GM21825 (cell line): ENCODE data around the gene NEURL1.
A peak's percentile ranks its signal among the peaks of the same experiment; 100 is the strongest.
"Not testable (repeated sequence)": the region's sequence is repeated elsewhere in the genome, so short reads cannot be mapped to it uniquely, and the experiment has no call there.

Source experiments
- ATAC-seq: cut with Tn5 transposase; IDR thresholded peaks from one replicate; pipeline ENCODE4 v1.9.1; 2021; ENCODE audit warnings: mild to moderate bottlenecking, moderate library complexity; ENCODE audit not compliant: unreplicated experiment

NEURL1 gene

GRCh38 chr10:103512591-103513379, 19.3 kb downstream of the NEURL1 start:
- no peak for ATAC-seq

DNA sequence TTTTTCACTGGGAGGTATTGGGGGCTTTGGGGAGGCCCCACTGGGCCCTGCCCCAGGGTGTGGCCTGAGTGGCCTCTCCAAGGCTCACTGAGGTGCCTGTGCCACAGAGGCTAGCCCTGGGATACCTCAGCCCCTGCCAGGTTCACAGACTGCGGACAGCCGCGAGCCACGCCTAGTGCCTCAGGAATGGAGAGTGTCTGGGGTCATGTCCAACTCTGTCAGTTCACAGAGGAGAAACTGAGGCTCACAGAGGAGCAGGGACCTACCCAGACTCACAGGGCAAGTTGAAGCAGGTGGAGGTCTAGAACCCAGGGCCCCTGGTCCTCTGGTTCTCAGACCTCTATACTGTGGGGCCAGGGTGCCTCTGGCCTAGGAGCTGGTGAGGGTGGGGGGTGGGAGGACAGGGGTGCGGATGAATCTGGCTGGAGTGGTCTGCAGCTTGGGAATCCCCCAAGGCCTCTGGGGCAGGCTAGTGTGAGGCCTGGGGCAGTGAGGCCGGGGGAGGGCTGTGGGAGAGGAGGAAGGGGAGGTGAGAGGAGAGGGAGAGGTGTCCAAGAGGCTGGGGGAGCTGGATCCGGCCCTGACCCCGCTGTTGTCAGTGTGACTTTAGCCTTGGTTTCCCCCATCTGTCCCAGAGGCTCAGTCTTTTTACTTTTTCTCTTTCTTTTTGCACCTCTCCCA, 20.0 kb downstream of the NEURL1 start:
- ATAC-seq, result no peak

GRCh38 chr10:103514244-103514643, 20.7 kb downstream of the NEURL1 start:
- no peak for ATAC-seq

- no peak for ATAC-seq
Measured at GRCh38 chr10:103517234-103518085, 24.0 kb downstream of the NEURL1 start.

DNA sequence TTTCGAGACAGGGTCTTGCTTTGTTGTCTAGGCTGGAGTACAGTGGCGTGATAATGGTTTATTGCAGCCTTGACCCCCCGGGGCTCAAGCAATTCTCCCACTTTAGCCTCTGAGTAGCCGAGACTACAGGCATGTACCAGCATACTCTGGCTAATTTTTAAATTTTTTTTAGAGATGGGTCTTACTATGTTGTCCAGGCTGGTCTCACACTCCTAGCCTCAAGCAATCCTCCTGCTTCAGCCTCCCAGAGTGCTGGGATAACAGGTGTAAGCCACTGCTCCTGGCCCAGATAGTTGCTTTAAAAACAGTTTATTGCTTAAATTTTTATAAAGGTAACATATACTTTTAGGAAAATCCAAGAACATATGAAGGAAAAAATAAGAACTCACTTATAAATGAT, 26.3 kb downstream of the NEURL1 start:
- ATAC-seq, result no peak

DNA sequence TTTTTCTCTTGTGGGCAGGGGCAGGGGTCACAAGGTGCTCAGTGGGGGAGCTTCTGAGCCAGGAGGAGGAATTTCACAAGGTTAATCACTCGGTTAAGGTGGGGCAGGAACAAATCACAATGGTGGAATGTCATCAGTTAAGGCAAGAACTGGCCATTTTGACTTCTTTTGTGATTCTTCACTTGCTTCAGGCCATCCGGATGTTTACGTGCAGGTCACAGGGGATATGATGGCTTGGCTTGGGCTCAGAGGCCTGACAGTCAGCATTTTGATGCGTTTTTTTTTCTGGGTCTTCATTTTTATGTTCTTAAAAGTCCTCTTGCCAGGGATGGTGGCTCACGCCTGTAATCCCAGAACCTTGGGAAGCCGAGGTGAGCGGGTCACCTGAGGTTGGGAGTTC, 28.5 kb downstream of the NEURL1 start:
- not testable (repeated sequence) for ATAC-seq

DNA sequence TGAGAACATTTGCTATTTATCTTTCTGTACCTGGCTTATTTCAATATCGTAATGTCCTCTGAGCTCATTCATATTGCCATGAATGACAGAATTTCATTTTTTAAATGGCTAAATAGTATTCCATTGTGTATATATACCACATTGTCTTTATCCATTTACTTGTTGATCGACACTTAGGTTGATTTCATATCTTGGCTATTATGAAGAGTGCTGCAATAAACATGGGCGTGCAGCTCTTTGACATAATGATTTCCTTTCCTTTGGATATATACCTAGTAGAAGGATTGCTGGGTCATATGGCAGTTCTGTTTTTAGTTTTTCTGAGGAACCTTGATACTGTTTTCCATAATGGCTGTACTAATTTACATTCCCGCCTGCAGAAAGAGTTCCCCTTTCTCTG, 30.2 kb downstream of the NEURL1 start:
- no peak for ATAC-seq

DNA sequence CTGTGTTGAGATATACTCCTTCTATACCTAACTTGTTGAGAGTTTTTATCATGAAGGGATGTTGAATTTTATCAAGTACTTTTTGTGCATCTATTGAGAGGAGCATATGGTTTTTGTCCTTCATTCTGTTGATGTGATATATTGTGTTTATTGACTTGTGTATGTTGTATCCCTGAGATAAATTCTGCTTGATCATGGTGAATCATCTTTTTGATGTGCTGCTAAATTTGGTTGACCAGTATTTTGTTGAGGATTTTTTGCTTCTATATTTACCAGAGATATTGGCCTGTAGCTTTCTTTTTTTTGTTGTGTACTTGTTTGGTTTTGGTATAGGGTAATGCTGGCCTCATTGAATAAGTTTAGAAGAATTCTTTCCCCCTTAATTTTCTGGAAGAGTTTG, 32.4 kb downstream of the NEURL1 start:
- no peak for ATAC-seq

- ATAC-seq, result not testable (repeated sequence)
Measured at GRCh38 chr10:103527476-103527875, 34.0 kb downstream of the NEURL1 start.

DNA sequence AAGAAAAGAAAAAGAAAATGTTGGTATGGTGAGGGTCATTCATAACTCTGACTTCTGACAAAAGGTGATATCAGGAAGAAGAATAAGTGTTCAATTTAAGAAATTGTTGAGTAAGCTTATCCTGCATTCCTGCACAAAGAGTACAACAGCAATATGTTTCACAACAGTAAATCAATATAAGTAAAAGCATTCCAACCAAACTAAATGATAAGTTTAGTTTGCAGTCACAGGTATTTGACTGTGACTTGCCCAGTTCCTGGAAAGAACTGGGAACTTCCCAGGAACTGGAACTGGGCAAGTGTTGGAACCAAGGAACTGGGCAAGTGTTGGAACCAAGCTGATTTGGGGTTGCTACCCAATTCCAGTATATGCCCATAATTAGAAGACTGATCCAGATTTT, 35.0 kb downstream of the NEURL1 start:
- no peak for ATAC-seq

DNA sequence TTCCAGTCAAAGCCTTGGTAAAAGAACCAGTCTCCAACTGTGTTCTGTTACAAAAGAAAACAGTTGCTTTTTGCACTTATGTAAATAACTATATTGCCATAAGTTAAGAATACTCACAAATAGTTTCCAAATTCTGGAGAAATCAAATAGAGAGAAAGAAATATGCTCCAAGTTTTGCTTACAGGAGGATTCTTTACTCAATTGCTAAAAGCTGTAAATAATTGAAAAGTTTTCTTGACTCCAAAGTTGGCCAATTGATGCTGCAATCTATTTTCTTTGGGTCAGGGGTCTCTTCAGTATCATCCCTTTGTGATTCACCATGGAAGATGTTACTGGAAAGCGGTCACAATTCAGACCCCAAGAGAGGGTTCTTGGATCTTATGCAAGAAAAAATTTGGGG, 36.0 kb downstream of the NEURL1 start:
- no peak for ATAC-seq

- no peak for ATAC-seq
Measured at GRCh38 chr10:103533827-103534226, 40.3 kb downstream of the NEURL1 start.

DNA sequence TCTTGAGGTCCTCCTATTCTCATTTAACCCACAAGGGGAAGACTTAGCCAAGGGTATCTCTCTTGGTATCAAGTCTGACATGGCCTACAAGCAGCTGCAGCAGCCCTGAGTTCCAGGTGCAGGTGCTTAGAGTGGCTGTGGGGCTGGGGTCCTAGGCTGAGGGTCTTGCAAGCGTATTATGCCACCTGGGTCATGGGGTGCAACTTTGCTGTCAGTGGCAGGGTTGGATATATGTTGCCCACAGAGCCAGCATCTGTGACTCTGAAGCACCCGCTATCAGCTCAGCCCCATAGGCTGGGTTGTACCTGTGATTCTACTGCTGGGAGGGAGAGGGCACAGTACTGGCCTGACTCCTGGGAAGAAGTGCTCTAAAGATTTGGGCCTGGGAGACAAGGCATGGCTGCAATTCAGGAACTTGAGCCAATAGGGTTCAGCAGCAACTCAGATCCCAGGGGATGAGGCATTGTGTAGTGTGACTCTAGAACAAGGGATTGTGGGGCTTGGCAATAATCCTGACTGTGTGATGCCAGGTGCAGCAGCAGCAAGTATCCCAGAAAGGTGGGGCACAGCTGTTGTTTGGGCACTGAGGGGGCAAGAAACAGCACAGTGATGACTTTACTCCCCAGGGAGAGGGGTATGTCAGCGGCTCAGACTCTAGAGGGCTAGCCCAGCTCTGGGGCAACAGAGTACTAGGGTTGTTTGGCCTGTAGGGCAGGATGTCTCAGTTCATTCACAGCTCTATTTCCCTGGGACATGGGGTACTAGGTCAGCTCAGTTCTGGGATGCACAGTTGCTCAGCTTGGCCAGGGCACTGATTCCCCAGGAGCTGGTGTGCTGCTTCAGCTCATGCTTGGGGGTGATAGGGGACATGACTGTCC, 41.4 kb downstream of the NEURL1 start:
- no peak for ATAC-seq

- ATAC-seq, result no peak
Measured at GRCh38 chr10:103535595-103535994, 42.1 kb downstream of the NEURL1 start.

DNA sequence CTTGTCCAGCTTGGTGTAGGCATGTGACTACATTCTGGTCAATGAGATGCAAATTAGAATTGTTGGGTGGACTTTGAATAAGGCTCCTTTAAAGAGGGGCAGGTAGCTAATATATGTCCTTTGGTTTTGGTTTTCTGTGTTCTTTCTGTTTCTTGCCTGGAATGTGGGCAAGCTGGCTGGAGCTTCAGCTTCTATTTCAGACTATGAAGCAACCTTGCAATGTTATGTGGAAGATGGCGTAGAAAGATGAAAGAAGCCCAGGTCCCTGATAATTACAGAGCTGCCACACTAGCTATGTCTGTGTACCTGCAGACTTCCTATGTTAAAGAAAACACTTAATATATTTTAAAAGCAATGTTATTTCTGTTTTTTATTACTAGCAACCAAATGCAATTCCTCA, 46.2 kb downstream of the NEURL1 start:
- no peak for ATAC-seq

GRCh38 chr10:103540722-103541121, 47.2 kb downstream of the NEURL1 start:
- no peak for ATAC-seq

DNA sequence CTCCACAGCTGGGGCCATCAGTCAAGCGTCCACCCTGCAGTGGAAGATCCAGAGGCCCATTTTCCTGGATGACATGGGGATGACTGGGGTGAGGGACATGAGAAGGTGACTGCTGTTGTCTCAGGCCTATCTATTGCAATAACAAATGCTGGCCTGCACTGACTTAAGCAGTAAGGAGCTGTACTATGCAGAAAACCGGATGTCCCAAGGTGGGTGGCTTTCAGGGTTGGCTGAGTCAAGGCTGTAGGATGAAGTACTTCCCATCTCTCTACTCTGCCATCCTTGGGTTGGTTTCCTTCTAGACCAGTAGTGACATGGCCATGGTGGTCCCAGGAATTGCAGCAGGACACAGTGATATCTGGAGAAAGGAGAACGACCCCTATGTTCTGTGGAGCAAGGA, 48.1 kb downstream of the NEURL1 start:
- ATAC-seq, result no peak

GRCh38 chr10:103542764-103543616, 49.5 kb downstream of the NEURL1 start:
- ATAC-seq, result peak; percentile 40

DNA sequence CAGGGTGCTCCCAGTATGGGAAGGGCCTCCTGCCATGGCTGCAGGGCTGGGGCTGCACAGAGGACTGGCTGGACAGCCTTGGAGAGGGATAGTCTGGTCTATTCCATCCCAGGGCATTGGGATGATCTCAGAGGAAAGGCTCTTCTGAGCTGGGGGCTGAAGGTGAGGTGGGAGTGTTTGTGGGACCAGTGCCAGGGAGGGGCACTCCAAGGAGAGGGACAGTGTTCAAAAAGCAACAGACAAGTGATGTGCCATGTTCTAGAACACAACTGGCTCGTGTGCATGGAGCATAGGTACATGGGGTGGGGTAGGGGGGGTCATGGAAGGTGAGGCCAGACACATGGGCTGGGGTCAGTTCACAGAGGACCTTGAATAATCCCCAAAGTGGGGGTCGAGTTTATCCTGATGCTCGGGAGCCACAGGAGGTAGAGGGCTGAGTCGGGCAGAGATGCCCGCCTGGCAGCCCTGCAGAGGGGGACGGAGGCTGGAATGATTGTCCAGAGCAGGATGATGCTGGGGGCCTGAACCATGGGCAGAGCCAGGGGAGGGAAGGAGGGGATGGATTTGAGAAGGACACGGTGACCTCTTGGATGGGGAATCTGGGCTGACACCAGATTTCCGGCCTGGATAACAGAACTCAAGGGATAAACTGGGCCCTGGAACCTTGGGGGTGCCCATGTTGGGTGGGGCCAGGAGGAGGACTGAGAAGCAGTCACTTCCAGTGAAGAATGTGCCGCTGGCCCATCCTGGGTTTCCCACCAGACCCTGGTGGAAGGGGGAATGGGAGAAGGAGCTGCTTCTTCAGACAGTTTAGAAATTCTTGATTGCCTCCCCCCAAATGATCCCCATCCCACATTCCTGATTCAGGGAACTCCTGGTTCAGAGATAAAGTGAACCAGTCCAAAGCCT, 50.4 kb downstream of the NEURL1 start:
- no peak for ATAC-seq
